ENCODE data around the gene FOXA3.
A peak's percentile ranks its signal among the peaks of the same experiment; 100 is the strongest.

The FOXA3 gene

DNA sequence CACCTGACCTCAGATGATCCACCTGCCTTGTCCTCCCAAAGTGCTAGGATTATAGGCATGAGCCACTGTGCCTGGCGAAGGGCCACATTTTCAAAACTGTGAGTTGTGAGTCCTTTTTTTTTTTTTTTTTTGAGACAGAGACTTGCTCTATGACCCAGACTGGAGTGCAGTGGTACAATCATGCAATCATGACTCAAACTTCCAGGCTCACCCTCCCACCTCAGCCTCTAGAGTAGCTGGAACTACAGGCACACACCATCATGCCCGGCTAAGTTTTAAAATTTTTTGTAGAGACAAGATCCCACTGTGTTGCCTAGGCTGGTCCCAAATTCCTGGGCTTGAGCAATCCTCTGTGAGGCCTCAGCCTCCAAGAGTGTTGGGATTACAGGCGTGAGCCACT is 42.1 kb downstream of the FOXA3 start:
- no peak for DNase-seq
- Histone ChIP-seq H3K36me3 (no peaks in the 10 kb centered on the region), H3K4me3 (ENCODE audit: low read depth, low read length) (no peak overlapping the region), H3K4me1 (no peaks in the 10 kb centered on the region), H3K27me3 (no peaks in the 10 kb centered on the region), H3K9me3 (no peaks in the 10 kb centered on the region)
- TF ChIP-seq, protein P1, sequence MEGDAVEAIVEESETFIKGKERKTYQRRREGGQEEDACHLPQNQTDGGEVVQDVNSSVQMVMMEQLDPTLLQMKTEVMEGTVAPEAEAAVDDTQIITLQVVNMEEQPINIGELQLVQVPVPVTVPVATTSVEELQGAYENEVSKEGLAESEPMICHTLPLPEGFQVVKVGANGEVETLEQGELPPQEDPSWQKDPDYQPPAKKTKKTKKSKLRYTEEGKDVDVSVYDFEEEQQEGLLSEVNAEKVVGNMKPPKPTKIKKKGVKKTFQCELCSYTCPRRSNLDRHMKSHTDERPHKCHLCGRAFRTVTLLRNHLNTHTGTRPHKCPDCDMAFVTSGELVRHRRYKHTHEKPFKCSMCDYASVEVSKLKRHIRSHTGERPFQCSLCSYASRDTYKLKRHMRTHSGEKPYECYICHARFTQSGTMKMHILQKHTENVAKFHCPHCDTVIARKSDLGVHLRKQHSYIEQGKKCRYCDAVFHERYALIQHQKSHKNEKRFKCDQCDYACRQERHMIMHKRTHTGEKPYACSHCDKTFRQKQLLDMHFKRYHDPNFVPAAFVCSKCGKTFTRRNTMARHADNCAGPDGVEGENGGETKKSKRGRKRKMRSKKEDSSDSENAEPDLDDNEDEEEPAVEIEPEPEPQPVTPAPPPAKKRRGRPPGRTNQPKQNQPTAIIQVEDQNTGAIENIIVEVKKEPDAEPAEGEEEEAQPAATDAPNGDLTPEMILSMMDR (IDR thresholded peaks at IDR 0.05; ENCODE audit: low read depth, low read length): no peak

DNA sequence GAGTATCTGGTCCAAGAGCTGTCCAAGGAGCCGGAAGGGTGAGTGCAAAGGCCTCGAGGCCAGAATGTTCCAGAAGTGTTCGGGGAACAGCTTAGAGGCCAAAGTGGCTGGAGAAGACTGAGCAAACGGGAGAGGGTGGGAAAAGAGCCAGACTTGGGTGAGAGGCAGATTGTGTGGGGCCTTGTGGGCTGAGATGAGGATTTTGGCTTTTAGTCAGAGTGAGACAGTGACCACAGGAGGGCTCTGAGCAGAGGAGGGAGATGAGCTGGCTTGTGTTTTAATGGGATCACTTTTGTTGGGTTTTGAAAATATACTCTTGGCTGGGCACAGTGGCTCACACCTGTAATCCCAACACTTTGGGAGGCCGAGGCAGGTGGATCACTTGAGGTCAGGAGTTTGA is 44.8 kb downstream of the FOXA3 start:
- TF ChIP-seq, protein P1 (IDR thresholded peaks at IDR 0.05; ENCODE audit: low read depth, low read length): no peak
- H3K36me3 ChIP-seq: no peaks in the 10 kb centered on the region
- H3K4me1 ChIP-seq: no peaks in the 10 kb centered on the region
- DNase-seq: no peak
- H3K27me3 ChIP-seq: no peaks in the 10 kb centered on the region
- no peak overlapping the region for H3K4me3 ChIP-seq (ENCODE audit: low read depth, low read length)
- H3K9me3 ChIP-seq: no peaks in the 10 kb centered on the region

DNA sequence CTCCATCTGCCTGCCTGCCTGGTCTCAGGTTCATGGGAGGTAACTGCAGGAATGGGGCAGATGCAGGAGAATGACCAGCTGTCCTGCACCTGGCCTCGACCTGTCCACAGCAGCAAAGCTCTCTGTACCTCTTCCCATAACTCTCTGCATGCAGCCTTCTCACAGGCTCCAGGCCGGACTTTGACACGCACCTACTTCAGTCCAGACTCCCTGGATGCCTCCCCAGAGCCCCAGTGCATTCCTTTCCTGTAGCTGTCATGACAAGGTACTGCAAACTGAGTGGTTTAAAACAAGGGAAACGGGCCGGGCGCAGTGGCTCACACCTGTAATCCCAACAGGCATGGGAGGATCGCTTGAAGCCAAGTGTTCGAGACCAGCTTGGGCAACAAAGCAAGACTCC is 47.2 kb downstream of the FOXA3 start:
- no peaks in the 10 kb centered on the region for H3K36me3 ChIP-seq
- TF ChIP-seq, protein P1 (IDR thresholded peaks at IDR 0.05; ENCODE audit: low read depth, low read length): no peak
- H3K9me3 ChIP-seq: no peaks in the 10 kb centered on the region
- DNase-seq: no peak
- no peaks in the 10 kb centered on the region for H3K4me1 ChIP-seq
- H3K4me3 ChIP-seq (ENCODE audit: low read depth, low read length): no peak overlapping the region
- no peaks in the 10 kb centered on the region for H3K27me3 ChIP-seq

DNA sequence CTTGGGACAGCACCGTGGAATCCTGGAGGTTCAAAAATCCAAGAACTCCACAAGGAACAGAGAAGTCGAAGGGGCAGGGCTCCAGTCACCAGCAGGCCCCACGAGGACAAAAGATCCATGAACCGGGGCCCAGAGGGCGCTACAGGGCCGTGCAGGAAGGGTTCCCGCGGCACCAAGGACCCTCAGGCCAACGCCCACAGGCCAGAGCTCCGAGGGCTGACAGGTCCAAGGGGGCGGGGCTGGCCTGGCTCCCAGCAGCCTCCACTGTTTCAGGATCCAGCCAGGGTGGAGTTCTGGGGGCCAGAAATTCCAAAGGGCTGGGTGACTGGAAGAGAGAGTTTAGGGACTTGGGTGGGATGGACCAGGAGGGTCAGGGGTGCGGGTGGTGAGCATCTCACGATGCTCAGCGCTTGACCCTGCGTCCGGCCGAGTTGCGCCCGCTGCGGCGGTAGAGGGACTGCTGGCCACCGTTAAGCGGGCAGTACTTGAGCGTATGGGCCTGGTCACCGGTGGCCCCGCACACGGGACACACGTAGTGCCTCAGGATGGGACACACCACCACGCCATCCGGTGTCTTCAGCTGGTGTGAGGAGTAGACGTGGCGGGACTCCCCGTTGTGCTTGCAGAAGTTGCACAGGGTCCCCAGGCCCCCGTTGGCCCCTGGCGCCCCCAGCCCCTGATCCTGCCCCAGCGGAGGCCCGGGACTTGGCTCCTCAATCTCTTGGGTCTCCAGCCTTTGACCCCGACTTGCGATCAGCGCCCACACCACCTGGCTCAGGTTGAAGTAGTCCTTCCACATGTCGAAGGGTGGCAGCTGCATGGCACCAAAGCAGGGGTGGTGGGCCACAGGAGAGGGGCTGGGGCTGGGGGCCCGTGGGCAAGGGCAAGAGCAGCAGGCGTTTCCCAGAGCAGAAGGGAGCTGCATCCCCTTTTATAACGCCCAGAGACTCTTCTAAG is 50.0 kb downstream of the FOXA3 start, which contains the start of gene NANOS2:
NANOS2 (minus strand) TSS at position 905 of the 957 bp plus-strand sequence; CDS start at position 820, 85 bp downstream.
- TF ChIP-seq, protein P1 (IDR thresholded peaks at IDR 0.05; ENCODE audit: low read depth, low read length): peak; percentile 51
- Histone ChIP-seq H3K27me3 (no peaks in the 10 kb centered on the region), H3K36me3 (no peaks in the 10 kb centered on the region), H3K4me3 (ENCODE audit: low read depth, low read length) (no peak within 1 kb of the TSS), H3K4me1 (no peaks in the 10 kb centered on the region), H3K9me3 (no peaks in the 10 kb centered on the region)
- DNase-seq: peak; percentile 68

DNA sequence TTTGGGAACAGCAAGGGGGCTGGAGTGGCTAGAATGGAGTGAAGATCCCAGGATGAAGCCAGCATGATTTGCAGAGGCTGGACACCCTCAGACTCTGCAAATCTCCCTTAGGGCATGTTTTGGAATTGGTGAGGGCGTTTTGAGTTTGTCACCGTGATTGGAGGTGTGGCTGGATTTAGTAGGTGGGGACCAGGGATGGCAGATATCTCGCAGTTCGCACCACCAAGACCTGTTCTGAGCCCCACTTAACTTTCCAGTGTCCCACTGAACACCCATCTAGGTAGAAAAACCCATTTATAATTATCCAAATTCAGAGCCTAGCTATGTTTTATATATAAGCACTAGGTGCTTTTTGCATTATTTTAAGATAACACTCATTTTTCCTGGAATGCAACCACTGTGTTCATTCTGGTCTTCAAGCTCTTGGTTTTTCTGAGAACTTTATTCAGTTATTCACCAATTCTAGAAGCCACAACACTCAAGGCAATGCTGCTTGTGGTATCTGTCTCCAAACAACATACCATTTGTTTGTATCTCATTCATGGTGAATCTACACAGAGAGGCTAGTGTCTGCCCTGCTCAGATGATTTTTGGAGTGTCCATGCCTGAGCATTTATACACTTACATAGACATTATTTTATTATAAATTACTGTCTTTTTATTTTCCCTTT is 53.4 kb downstream of the FOXA3 start:
- DNase-seq: no peak
- H3K36me3 ChIP-seq: no peaks in the 10 kb centered on the region
- H3K4me3 ChIP-seq (ENCODE audit: low read depth, low read length): no peak overlapping the region
- H3K27me3 ChIP-seq: no peaks in the 10 kb centered on the region
- TF ChIP-seq, protein P1 (IDR thresholded peaks at IDR 0.05; ENCODE audit: low read depth, low read length): no peak
- H3K9me3 ChIP-seq: no peaks in the 10 kb centered on the region
- H3K4me1 ChIP-seq: no peaks in the 10 kb centered on the region
